Osteoblast (primary cell): ENCODE results near the gene ZNF560. TPM values are rescaled to one million over a fixed set of nuclear protein-coding genes. Genes with fewer than 3 reads are reported as not detected.

Experiments used
- DNase-seq: peaks from one replicate; pipeline ENCODE4 v3.0.0; 2011; ENCODE audit warnings: low spot score, mixed read lengths; ENCODE audit not compliant: insufficient read length; ENCODE audit errors: missing footprints
- H2AFZ ChIP-seq: 2 replicates; pipeline ENCODE4 v1.6.0; 2011; ENCODE audit warnings: mild to moderate bottlenecking, low read length
- H3K27ac ChIP-seq: 2 replicates; pipeline ENCODE4 v1.5.1; 2011; ENCODE audit warnings: mild to moderate bottlenecking, low read depth, low read length, moderate library complexity
- H3K27me3 ChIP-seq: 2 replicates; pipeline ENCODE4 v1.6.0; 2012; ENCODE audit warnings: mild to moderate bottlenecking, control low read depth, inconsistent platforms, low read length, moderate library complexity; ENCODE audit not compliant: insufficient read depth
- H3K36me3 ChIP-seq: 2 replicates; pipeline ENCODE4 v1.5.1; 2011; ENCODE audit warnings: mild to moderate bottlenecking, low read length, control low read depth, moderate library complexity; ENCODE audit not compliant: insufficient read depth
- H3K4me1 ChIP-seq: 2 replicates; pipeline ENCODE4 v1.5.1; 2011; ENCODE audit warnings: mild to moderate bottlenecking, low read length, control low read depth, moderate library complexity; ENCODE audit not compliant: insufficient read depth
- H3K4me2 ChIP-seq: 2 replicates; pipeline ENCODE4 v1.6.0; 2011; ENCODE audit warnings: mild to moderate bottlenecking, low read length; ENCODE audit not compliant: insufficient read depth
- H3K4me3 ChIP-seq: fragments of 200-600 bp; sonication (generic); 3 replicates; pipeline ENCODE4 v1.5.1; 2012; ENCODE audit warnings: mild to moderate bottlenecking, low read length, inconsistent platforms; ENCODE audit not compliant: insufficient read depth
- H3K79me2 ChIP-seq: 2 replicates; pipeline ENCODE4 v1.6.0; 2012; ENCODE audit warnings: mild to moderate bottlenecking, low read length, control low read depth, inconsistent platforms; ENCODE audit not compliant: insufficient read depth
- H3K9me3 ChIP-seq: 2 replicates; pipeline ENCODE4 v1.5.1; 2011; ENCODE audit warnings: low read depth, low read length, control low read depth
- H4K20me1 ChIP-seq: 2 replicates; pipeline ENCODE4 v1.6.0; 2012; ENCODE audit warnings: mild to moderate bottlenecking, low read length, control low read depth; ENCODE audit not compliant: insufficient read depth
- CTCF ChIP-seq: IDR thresholded peaks from 2 replicates; pipeline ENCODE4 v1.5.1; 2011; ENCODE audit warnings: mild to moderate bottlenecking, low read depth, low read length, moderate library complexity; ENCODE audit errors: extremely low read depth
- total RNA-seq: library from RNA; depleted of rRNA; stranded (reverse); fragments of >200 nt; gene quantifications from 2 replicates; pipeline ENCODE4 v1.2.3, GENCODE V29; 2012

ZNF560 gene
- total RNA-seq, 1 donor, result 0.36 TPM

- TF ChIP-seq CTCF, result no peak
- no peaks in the 10 kb centered on the region for H3K79me2 ChIP-seq
- no peak overlapping the region for H3K27ac ChIP-seq
- H3K36me3 ChIP-seq, result peaks cover 22% of the 10 kb centered on the region
- H3K27me3 ChIP-seq, result no peaks in the 10 kb centered on the region
- no peaks in the 10 kb centered on the region for H3K4me1 ChIP-seq
- H4K20me1 ChIP-seq, result no peaks in the 10 kb centered on the region
- no peak overlapping the region for H3K4me2 ChIP-seq
- no peak for DNase-seq
- no peak overlapping the region for H3K4me3 ChIP-seq
- no peak overlapping the region for H2AFZ ChIP-seq
- H3K9me3 ChIP-seq, result no peaks in the 10 kb centered on the region
These were observed 70.5 kb downstream of the ZNF560 start for GRCh38 chr19:9427941-9428340.

Other genes starting within 250 kb of the ZNF560 start
- gene OR7E24, start 247.7 kb downstream of the ZNF560 start, total RNA-seq, result not detected in 2 replicates
- gene ZNF699, start 188.8 kb downstream of the ZNF560 start, total RNA-seq, result 17.1 and 19.2 TPM in 2 replicates
- gene ZNF559, start 174.4 kb downstream of the ZNF560 start, total RNA-seq, result 13.8 and 15.2 TPM in 2 replicates
- gene ZNF177, start 135.6 kb downstream of the ZNF560 start, total RNA-seq, result 0.72 and 1.8 TPM in 2 replicates
- gene ZNF266, start 63.0 kb downstream of the ZNF560 start, total RNA-seq, result 9.4 and 12.1 TPM in 2 replicates
- 28.2 and 31.5 TPM in 2 replicates for gene ZNF426, start 40.0 kb upstream of the ZNF560 start, total RNA-seq
- gene ZNF121, start 85.9 kb upstream of the ZNF560 start, total RNA-seq, result 39.1 and 40.1 TPM in 2 replicates
- 44.2 and 45.2 TPM in 2 replicates for gene ZNF561, start 122.6 kb upstream of the ZNF560 start, total RNA-seq
- gene ZNF562, start 176.5 kb upstream of the ZNF560 start, total RNA-seq, result 32.1 and 33.3 TPM in 2 replicates